Fibroblast of lung (primary cell): ENCODE data around the gene TJP2.

Experiments
- CTCF ChIP-seq, 2 donors: IDR thresholded peaks in 1 of 2; conservative IDR thresholded peaks in 1 of 2; 1 replicate in 1 of 2; 2 replicates in 1 of 2; pipeline ENCODE4 v1.5.1; 2011 to 2012; ENCODE audit warnings: low read length in 2 of 2, control low read depth in 1 of 2, inconsistent platforms in 1 of 2, low read depth in 1 of 2, mild to moderate bottlenecking in 1 of 2
- EZH2 ChIP-seq: IDR thresholded peaks from 2 replicates; pipeline ENCODE4 v1.5.1; 2012; ENCODE audit warnings: low read length, control low read depth, mild to moderate bottlenecking; ENCODE audit errors: missing control alignments

GRCh38 chr9:69299826-69300225 lies 125.7 kb downstream of the TJP2 start:
- TF ChIP-seq CTCF (conservative IDR thresholded peaks at IDR 0.05 in 1 of 2, IDR thresholded peaks at IDR 0.05 in 1 of 2; ENCODE audit: low read depth in 1 of 2, low read length in 2 of 2): no peak
- TF ChIP-seq EZH2: no peak
